ENCODE results near the gene YAE1.

YAE1 gene

DNA sequence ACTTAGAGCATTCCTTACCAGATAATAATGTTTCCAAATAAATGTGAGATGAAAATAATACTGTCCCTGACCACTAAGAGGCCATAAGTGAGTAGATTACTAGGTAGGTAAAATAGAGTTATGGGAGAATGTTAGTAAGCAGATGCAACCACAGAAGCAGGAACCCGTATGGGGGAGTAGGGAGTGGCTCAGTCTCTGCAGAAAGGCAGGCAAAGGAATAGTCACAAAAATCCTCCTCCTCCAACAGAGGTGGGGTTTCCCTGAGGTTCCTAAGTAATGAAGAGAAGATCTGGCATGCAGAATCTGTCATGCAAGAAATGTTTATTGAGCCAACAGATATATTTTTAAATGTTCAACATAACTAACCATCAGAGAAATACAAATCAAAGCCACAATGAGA, 9.0 kb upstream of the YAE1 start:
- DNase-seq = no peak

DNA sequence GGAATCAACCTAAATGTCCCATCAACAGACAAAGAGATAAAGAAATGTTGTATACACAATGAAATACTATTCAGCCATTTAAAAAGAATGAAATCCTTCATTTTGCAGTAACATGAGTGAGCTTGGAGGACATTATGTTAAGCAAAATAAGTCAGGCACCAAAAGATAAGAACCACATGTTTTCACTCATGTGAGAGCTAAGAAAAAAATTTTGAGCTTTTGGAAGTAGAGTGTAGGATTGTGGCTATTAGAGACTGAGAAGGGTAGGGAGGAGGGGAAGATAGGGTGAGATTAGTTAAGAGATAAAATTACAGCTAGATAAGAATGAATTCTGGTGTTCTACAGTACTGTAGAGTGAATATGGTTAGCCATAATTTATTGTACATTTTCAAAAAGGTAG, 8.3 kb upstream of the YAE1 start:
- no peak for DNase-seq

DNA sequence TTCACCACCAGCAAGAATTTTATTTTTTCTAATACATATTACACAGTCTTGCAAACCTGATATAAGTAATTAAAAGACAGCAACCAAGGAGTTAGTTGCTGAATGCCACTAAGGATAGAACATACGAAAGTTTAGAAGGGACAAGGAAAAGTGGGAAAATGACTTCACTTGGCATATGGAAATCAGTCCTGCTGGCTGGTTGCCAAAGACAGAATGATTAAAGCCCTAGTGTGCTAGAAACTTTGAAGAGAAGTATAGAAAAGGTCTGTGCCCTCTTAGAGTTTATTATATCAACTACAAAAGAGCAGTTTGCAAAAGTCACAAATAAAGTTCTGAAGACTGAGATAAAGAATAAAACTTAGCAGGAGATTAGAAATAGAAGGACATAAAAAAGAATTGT, 5.8 kb upstream of the YAE1 start:
- DNase-seq = no peak

DNA sequence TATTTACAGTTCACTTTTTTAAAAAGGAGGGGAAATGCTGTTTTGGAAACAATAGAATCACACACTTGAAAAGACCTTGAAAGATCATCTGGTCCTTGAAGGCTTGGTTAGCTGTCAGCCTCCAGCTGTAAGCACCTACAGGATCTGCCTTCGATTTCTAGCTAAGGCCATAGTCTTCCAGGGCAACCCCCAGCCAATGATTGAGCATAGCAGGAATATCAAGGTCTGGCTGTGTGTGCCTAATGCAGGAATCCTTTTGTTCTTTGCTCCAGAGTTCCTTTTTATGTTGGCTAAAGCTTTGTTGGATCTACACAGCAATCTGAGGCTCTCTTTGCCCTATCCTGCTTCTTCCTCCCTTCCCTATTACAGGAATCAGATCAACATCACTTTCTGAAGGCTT, 5.2 kb upstream of the YAE1 start:
- no peak for DNase-seq

DNA sequence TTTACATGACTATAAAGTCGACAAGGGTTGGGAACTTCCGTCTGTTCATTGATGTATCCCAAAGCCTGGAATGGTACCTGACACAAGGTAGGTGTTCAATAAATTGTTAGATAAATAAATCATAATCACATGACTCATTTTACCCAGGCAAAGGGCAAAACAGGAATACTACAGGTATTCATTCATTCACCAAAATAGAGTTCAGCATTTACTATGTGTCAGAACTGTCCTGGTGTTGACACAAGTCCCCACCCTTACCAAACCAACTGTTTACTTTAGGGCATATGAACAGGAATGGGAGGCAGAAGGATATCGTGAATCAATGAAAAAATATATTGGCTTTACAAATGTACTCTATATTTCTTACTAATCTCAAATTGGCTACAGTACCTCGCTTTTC, 666 bp upstream of the YAE1 start:
- no peak for DNase-seq

DNA sequence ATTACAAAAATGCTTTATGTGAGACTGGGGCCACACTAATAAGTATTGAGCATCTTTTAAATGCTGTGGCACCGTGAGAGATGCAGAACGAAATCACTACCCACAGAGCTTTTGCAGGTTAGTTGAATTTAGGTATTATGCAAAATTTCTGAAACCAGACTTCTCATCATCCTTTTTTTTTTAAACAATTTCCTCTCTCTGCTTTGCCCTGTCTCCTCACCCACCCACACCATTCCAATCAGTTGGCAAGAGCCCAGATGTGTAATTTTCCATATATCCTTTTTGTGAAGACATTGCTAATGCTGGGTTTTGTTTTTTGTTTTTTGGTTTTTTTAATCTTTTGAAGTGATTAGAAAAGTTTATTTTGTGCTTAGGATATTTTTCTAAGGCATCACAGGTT, 1.1 kb downstream of the YAE1 start:
- DNase-seq = no peak

DNA sequence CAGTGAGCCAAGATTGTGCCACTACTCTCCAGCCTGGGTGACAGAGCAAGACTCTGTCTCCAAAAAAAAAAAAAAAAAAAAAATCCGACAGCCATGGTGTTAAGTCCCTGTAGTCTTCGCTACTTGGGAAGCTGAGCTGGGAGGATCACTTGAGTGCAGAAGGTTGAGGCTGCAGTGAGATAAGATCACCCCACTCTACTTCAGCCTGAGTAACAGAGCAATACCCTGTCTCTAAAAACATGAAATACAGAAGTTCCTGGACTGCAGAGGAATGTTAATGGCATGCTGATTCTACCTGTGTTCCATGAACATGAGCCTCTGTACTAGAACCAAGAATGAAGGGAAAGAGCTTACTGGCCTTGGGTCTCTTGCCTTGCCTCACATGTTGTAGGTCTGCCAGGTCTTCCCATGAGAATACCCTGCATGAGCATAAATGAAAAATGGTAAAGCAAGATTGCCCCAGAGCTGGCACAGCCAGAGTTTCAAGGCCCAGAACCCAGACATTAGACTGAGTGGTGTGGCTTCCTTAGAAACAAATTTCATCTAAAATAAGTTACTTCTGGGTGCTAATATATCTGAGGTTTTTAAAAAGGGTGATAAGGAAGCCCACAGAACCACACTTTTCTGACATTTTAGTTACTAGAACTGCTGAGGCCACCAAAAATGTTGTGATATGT, 8.6 kb downstream of the YAE1 start:
- DNase-seq = no peak

DNA sequence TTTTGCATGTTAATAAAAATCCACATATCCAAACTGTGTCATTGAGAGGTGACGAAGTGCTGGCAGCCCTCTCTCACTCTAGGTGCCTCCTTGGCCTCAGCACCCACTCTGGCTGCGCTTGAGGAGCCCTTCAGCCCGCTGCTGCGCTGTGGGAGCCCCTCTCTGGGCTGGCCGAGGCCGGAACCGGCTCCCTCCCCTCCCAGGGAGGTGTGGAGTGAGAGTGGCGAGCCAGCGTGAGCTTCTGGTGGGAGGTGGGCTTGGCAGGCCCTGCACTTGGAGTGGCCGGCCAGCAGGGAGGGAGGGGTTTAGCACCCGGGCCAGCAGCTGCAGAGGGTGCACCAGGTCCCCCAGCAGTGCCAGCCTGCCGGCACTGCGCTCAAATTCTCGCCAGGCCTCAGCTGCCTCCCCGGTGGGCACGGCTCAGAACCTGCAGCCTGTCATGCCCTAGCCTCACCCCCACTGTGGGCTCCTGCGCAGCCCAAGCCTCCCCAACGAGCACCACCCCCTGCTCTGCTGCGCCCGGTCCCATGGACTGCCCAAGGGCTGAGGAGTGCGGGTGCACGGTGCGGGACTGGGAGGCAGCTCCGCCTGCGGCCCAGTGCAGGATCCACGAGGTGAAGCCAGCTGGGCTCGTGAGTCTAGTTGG, 11.1 kb downstream of the YAE1 start:
- no peak for DNase-seq

DNA sequence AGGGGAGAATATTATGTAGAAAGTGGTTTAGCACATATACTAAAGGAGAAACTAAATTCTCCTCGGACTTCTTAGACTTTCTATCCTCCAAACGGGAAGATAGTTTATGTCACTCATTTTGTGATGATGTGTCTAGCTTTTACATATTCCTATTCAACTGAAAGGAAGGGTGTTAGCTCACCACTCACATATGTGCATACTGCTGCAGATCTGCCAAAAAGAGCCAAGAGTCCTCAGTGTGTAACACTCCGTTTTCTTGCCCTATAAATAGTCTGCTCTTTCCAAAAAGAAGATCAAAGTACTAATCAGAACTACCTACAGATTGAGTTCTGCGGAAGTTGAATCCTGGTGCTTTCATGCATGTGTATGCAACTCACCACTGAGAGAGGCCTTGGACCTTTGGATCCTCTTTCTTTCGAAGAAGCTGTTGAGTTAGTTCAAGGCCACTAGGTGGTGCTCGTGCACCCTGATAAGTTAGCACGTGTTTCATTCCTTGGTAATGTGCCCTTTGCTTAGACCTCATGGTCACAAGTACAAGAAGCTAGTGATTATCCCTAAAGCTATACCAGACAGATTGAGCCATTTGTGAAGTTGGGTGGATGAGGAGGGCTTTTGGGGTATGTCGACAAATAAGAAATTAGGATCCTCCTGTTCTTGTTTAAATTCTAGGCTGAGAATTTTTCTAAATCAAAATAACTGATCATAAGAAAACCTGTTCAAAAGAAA, 14.1 kb downstream of the YAE1 start:
- DNase-seq = peak; percentile 88

DNA sequence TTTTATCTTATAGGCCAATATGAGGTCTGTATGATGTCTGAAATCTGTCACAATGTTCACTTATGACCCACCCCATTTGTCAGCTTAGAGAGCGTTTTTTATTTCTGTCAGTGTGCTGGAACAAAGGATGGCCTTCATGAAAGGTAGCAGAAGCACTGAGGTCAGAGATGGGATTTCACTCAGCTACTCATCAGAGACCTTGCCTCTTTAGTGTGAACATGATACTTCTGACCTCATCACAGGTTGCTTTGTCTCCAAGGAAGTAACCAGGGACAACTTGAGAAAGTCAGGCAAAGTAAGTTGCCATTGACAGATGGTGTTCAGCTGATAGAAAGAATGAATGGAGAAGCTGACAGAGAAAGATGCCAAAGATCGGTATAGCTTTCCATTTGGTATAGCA, 16.3 kb downstream of the YAE1 start:
- no peak for DNase-seq

DNA sequence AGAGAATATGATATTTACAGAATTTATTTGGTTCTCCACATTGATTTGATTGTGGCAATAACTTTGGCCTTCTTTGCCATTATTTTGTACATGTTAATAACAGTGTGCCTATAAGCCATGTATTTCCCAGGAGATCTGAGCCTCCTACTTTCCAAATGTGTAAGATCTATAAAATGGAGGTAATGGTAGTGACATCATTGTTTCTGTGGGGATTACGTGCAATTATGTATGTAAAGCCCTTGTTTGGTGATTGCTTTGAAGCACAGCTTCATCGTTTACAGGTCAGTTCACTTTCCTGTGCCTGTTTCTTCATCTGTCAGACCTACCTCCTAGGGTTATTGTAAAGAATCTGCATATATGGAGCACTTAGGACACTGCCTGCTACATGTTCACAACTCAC, 17.3 kb downstream of the YAE1 start:
- DNase-seq = no peak

DNA sequence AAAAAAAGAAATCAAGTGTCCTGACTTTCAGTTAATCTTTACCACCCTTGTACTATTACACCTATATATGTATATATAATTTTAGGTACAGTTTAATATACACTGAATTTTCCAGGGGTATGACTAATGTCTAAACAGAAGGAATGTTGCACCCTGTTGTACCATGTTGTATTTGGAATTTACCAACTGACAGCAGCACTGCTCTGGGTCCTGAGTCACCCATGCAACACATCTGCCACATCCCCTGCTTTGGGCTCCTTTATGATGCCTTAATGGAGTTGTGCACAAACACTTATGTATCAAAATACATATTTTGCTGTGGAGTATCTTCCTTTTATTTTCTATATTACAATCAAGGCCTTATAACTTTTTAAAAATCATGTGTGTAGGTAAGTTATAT, 21.2 kb downstream of the YAE1 start:
- no peak for DNase-seq

DNA sequence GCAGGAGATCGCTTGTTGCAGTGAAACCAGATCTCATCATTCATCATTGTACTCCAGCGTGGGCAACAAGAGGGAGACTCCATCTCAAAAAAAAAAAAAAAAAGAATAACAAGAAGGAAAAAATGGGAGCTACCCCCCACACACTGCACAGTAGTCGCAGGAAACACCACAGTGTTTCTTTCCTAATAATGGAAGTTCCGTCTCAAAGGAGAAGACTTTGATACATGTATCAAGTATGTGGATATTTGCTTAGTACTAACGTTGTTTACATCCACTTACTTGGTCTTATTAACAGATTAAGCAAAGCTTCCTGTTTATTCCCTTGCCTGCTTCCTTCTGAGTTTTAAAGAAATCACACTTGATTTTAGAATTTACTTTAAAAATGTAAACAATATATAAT, 22.2 kb downstream of the YAE1 start:
- DNase-seq = no peak

DNA sequence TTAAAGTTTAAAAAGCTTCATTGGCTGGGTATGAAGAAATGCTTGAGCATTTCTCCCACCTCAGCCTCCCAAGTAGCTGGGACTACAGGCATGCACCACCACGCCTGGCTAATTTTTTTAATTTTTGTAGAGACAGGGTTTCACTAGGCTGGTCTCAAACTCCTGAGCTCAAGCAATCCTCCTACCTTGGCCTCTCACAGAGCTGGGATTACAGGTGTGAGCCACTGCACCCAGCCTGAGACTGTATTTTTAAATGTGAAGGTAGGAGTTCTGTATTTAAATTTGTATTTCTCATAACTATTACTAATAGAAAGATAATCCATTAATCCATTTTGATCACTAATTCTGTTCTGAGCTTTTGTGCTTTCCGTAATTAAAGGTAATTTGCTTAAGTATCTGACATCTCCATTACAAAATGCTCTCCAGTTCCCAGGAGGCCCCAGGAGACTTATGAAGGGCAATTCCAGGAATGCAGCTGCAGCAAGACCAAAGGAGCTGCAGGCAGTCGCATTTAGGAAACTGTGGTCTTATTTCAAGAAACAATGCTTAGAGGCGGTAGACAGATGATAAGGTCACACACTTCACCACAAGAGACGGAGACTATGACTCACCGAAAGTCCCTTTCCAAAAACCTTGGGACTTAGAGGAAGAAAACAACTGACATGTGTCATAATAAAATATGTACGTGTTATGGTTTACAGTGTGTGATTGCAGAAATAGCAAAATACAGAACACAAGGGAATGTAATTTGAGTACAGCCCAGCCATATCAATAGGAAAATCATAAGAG, 23.3 kb downstream of the YAE1 start:
- DNase-seq = peak; percentile 80

DNA sequence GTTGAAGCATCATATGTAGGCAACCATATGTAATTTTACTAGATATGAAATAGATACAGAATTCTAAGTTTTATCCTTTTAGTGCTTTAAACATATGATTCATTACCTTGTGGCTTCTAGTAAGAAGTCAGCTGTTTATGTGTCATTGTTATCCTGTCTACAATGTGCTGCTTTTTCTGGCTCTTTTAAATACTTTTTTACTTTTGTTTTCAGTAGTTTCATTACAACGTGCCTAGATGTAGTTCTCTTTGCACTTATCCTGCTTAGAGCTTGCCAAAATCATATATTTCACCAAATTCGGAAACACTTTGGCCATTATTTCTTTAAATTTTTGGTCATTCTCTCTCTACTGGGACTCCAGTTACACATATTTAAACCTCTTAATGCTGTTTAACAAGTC, 26.4 kb downstream of the YAE1 start:
- DNase-seq = no peak

DNA sequence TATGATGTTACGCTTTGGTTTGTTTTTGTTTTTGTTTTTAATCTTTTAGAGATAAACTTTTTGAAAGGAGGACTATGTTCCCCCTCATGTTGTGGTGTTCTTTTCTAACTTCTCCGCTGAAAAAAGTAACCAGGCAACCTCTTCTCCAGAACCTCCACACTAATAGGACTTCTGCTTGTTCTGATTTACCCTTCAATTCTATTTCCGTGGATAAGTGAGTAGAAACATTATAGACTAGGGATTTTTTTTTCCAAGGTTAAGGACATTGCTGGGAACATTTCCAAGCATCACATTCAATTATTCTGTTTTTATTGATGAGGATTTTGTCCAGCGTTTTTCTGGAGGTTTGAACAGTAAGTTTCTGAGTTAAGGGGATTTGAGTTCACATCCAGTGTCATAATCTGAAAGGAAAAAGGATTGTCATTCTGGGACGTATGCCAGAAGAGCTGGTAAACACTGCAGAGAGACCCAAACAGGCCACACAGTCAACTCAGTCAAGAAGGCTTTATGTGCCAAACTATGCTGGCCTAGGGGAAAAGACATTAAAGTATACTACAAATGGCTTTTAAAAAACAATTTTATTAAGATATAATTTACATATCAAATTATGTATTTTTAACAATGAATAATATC, 28.9 kb downstream of the YAE1 start:
- DNase-seq = no peak

DNA sequence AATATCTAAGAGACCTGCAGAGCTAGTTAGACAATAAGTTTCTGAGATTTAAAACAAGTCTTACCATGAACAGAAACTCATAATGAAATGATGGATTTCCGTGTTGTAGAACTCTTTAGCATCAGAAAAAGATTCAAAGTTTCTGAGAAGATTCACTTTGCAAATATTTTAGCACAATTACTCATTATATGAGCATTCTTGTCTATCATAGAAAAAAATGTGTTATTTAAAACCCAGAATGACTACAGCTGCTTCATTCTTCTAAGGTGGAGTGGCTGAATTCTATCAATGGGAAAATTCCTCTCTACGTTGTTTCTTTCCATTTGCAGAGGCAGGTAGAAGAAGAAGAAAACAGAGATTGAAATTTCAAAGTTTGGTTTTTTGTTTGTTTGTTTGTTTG, 36.1 kb downstream of the YAE1 start:
- no peak for DNase-seq

DNA sequence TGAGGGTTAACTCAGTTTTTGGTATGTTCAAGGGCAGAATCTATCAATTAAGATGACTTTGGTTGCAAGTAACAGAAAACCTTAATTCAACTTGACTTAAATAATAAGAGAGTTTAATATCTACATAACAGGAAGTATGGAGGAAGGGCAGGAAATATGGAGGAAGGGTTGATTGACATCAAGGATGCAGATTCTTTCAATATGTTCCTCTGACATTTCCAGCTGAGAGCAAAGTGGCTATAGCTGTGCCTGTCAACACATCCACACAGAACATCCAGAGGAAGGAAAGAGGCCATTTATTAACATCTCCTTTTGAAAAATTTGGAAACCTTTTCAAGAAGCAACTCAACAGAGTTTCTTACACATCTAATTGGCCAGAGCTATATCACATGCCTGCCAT, 37.7 kb downstream of the YAE1 start:
- DNase-seq = no peak

DNA sequence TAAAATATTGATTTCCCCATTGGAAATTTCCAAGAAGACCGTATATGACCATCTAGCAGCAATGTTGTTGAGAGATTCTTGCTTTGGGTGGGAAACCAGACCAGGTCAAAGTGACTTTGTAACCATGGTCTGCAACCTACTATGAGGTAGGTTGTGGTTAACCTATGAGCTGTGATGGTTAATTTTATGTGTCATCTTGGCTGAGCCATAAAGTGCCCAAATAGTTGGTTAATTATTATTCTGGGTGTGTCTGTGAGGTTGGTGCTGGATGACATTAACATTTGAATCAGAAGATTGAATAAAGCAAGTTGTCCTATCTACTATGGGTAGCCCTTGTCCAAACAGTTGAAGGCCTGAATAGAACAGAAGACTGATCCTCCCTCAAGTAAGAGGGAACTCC, 38.9 kb downstream of the YAE1 start:
- no peak for DNase-seq

DNA sequence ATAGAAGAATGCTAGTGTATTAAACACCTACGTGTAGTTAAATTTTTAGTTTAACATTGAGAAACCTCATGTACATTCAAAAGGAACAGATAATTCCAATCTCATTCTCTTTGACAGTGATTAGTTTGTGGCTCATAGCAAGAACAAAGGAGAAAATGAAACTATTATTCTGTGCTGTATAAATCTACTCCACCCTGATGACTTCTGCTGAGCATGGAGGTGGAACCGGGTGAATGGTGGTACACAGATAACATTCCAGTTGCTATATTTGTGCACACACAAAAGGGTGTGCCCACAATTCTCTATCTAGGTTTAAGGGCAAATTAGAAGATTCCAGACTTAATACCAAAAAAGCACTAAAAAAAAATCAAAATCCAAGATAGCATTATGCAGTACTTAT, 40.1 kb downstream of the YAE1 start:
- DNase-seq = no peak

DNA sequence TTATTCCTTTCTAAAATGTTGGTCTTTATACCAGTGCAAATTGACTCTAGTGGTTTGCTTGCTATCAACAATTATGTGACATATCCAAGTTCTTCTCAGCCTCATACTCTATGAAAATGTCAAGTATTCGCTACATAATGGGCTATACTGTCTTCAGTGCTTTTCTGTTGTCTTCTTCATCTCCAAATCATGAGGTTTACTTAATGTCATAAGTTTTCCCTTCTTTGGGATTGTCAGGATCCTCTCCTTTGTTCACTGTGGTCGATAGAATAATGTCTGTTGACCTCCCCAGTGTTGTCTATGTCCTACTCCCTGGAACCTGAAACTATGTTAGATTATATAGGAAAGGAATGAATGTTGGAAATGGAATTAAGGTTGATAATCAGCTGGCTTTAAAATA, 40.7 kb downstream of the YAE1 start:
- no peak for DNase-seq

DNA sequence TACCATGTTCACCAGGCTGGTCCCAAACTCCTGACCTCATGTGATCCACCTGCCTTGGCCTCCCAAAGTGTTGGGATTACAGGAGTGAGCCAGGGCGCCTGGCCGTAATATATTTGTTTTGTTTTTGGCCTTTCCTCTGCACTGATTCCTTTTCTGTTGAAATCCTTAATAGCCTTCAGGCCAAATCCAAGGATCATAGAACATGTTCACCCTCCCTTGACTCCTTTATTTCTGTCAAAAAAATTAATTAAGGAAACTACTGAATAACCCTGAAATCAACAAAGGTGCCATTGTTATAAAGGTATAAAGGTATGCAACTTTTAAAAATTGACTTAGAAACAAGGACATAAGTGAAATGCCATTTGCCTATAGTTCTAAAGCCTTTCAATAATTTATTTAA, 41.7 kb downstream of the YAE1 start:
- no peak for DNase-seq

DNA sequence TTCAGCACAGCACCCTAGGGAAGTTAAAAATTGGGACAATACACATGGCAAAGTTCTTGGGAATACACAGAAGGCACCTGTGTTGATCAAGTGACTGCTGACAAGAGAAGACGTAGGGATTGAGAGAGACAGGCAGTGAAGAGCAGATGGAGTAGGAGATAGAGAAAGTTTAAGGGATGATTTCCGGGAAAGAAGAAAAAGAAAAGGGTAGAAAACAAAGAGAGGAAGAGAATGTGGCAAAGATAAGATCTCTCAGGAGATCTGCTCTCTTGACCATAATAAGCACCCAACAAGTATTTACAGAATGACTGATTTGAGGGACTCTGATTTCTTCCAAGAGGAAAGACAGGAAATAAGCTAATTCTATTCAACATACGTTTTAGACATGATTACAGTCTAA, 42.1 kb downstream of the YAE1 start:
- no peak for DNase-seq

Data from activated effector memory CD4-positive, alpha-beta T cell treated with anti-CD3 and anti-CD28 coated beads, Interleukin-2, amount 50 U/mL, for 16 hours (primary cell).